IMR-90 (cell line): Measurements from ENCODE around the gene PPM1M. TPM values are rescaled to one million over a fixed set of nuclear protein-coding genes. Genes with fewer than 3 reads are reported as not detected.

Experiments
- ATAC-seq: fragments of 200-7000 bp; cut with Tn5 transposase; 2 replicates; pipeline ENCODE4 v1.9.1; 2020; ENCODE audit warnings: low read depth, mild to moderate bottlenecking, moderate library complexity
- BruUV-seq: library from RNA; stranded (reverse); fragments of 400-500 nt; replicated peaks from 2 replicates; lab custom pipeline; 2021; lab: Mats Ljungman, UMichigan
- CTCF ChIA-PET: fragments of 300-600 bp; formaldehyde crosslinking; extraction: SDS; loops from one replicate; lab custom pipeline; 2021; ENCODE audit warnings: antibody characterized with exemption; lab: Yijun Ruan, JAX
- POLR2A ChIA-PET: fragments of 300-600 bp; sonication (Branson Sonifier 250); formaldehyde crosslinking; loops from one replicate; lab custom pipeline; 2022; ENCODE audit warnings: antibody characterized with exemption; ENCODE audit not compliant: unreplicated experiment; lab: Charles Lee
- DNase-seq: peaks from one replicate; pipeline ENCODE4 v3.0.0; 2013
- H2AFZ ChIP-seq: replicated peaks from 2 replicates; pipeline ENCODE3; 2013; ENCODE audit warnings: low read length, mild to moderate bottlenecking; ENCODE audit not compliant: poor library complexity
- H2AK5ac ChIP-seq: 2 replicates; pipeline ENCODE4 v1.6.1; 2013; ENCODE audit warnings: low read depth, low read length, inconsistent platforms
- H2AK9ac ChIP-seq: replicated peaks from 2 replicates; pipeline ENCODE3; 2013; ENCODE audit warnings: mild to moderate bottlenecking, low read depth, low read length, moderate library complexity; ENCODE audit not compliant: poor library complexity
- H2BK120ac ChIP-seq: 2 replicates; pipeline ENCODE4 v1.6.1; 2013; ENCODE audit warnings: low read depth, low read length, inconsistent platforms
- H2BK15ac ChIP-seq: 3 replicates; pipeline ENCODE4 v1.6.1; 2013; ENCODE audit warnings: low read depth, low read length, inconsistent platforms
- H2BK20ac ChIP-seq: 2 replicates; pipeline ENCODE4 v1.6.1; 2013; ENCODE audit warnings: low read depth, mild to moderate bottlenecking, inconsistent platforms, low read length, moderate library complexity
- H2BK5ac ChIP-seq: 2 replicates; pipeline ENCODE4 v1.6.1; 2013; ENCODE audit warnings: mild to moderate bottlenecking, low read depth, low read length, inconsistent platforms; ENCODE audit not compliant: poor library complexity, severe bottlenecking
- H3K14ac ChIP-seq: replicated peaks from 2 replicates; pipeline ENCODE4 v1.6.1; 2013; ENCODE audit warnings: low read depth, low read length, inconsistent platforms
- H3K18ac ChIP-seq: 2 replicates; pipeline ENCODE4 v1.6.1; 2013; ENCODE audit warnings: low read depth, low read length, control low read depth
- H3K23ac ChIP-seq: 2 replicates; pipeline ENCODE4 v1.6.1; 2013; ENCODE audit warnings: low read depth, low read length, inconsistent platforms
- H3K27ac ChIP-seq: 2 replicates; pipeline ENCODE4 v1.5.1; 2013; ENCODE audit warnings: mild to moderate bottlenecking, control low read depth, low read length; ENCODE audit not compliant: insufficient read depth
- H3K27me3 ChIP-seq: 2 replicates; pipeline ENCODE4 v1.6.1; 2013; ENCODE audit warnings: low read length; ENCODE audit not compliant: control insufficient read depth, insufficient read depth
- H3K36me3 ChIP-seq: 2 replicates; pipeline ENCODE4 v1.6.1; 2013; ENCODE audit warnings: low read length, mixed read lengths; ENCODE audit not compliant: control insufficient read depth, insufficient read depth
- H3K4ac ChIP-seq: 2 replicates; pipeline ENCODE4 v1.6.1; 2013; ENCODE audit warnings: low read depth, low read length, inconsistent platforms
- H3K4me1 ChIP-seq: 2 replicates; pipeline ENCODE4 v1.6.1; 2013; ENCODE audit warnings: low read length, mixed read lengths; ENCODE audit not compliant: control insufficient read depth, insufficient read depth
- H3K4me2 ChIP-seq: 2 replicates; pipeline ENCODE4 v1.6.1; 2013; ENCODE audit warnings: low read depth, mild to moderate bottlenecking, control low read depth, low read length, moderate library complexity
- H3K4me3 ChIP-seq: 2 replicates; pipeline ENCODE4 v1.5.1; 2013; ENCODE audit warnings: low read depth, mild to moderate bottlenecking, control low read depth, low read length, moderate library complexity; ENCODE audit not compliant: insufficient read depth
- H3K56ac ChIP-seq: 2 replicates; pipeline ENCODE4 v1.6.1; 2013; ENCODE audit warnings: low read length, inconsistent platforms; ENCODE audit not compliant: insufficient read depth; ENCODE audit errors: extremely low read depth
- H3K79me1 ChIP-seq, 2 experiments: 2 replicates each; pipeline ENCODE4 v1.6.1; 2013; ENCODE audit warnings: low read length in 2 of 2, inconsistent platforms in 1 of 2, low read depth in 1 of 2
- H3K9ac ChIP-seq: 2 replicates; pipeline ENCODE4 v1.6.1; 2013; ENCODE audit warnings: low read depth, low read length, control low read depth
- H3K9me1 ChIP-seq: 2 replicates; pipeline ENCODE4 v1.6.1; 2013; ENCODE audit warnings: low read length, inconsistent platforms; ENCODE audit not compliant: insufficient read depth
- H3K9me3 ChIP-seq: 2 replicates; pipeline ENCODE4 v1.6.1; 2013; ENCODE audit warnings: low read length; ENCODE audit not compliant: control insufficient read depth, insufficient read depth
- H4K20me1 ChIP-seq: 2 replicates; pipeline ENCODE4 v1.6.1; 2013; ENCODE audit warnings: low read length, inconsistent platforms; ENCODE audit not compliant: insufficient read depth
- H4K5ac ChIP-seq: 2 replicates; pipeline ENCODE4 v1.6.1; 2013; ENCODE audit warnings: mild to moderate bottlenecking, low read depth, low read length, control low read depth
- H4K8ac ChIP-seq, 2 experiments: 2 replicates each; pipeline ENCODE4 v1.6.1; 2013; ENCODE audit warnings: low read depth in 2 of 2, low read length in 2 of 2, control low read depth in 1 of 2, inconsistent platforms in 1 of 2
- H4K91ac ChIP-seq: 2 replicates; pipeline ENCODE4 v1.6.1; 2013; ENCODE audit warnings: low read depth, low read length, inconsistent platforms; ENCODE audit not compliant: insufficient read depth
- CEBPB ChIP-seq: IDR thresholded peaks from 2 replicates; pipeline ENCODE4 v1.6.1; 2012; ENCODE audit warnings: low read depth, low read length, improper control_type of control experiment
- CHD1 ChIP-seq: IDR thresholded peaks from 2 replicates; pipeline ENCODE4 v1.6.1; 2012; ENCODE audit warnings: low read depth, low read length, improper control_type of control experiment
- MAZ ChIP-seq: IDR thresholded peaks from 2 replicates; pipeline ENCODE4 v1.6.1; 2012; ENCODE audit warnings: low read depth, mild to moderate bottlenecking, low read length, improper control_type of control experiment, moderate library complexity, borderline replicate concordance
- MXI1 ChIP-seq: IDR thresholded peaks from 2 replicates; pipeline ENCODE4 v1.6.1; 2012; ENCODE audit warnings: low read depth, mild to moderate bottlenecking, low read length, moderate library complexity, borderline replicate concordance
- NFE2L2 ChIP-seq: fragments of 150-350 bp; IDR thresholded peaks from 2 replicates; pipeline ENCODE4 v1.6.1; 2016; ENCODE audit warnings: low read depth, mild to moderate bottlenecking, low read length
- POLR2A ChIP-seq: IDR thresholded peaks from 2 replicates; pipeline ENCODE4 v1.6.1; 2012; ENCODE audit warnings: mild to moderate bottlenecking, low read depth, low read length
- RAD21 ChIP-seq: IDR thresholded peaks from 2 replicates; pipeline ENCODE4 v1.6.1; 2012; ENCODE audit warnings: low read length, improper control_type of control experiment
- RCOR1 ChIP-seq: IDR thresholded peaks from 2 replicates; pipeline ENCODE4 v1.6.1; 2012; ENCODE audit warnings: mild to moderate bottlenecking, low read length, improper control_type of control experiment; ENCODE audit not compliant: insufficient replicate concordance
- RFX5 ChIP-seq: IDR thresholded peaks from 2 replicates; pipeline ENCODE4 v1.8.0; 2012; ENCODE audit warnings: low read depth, mild to moderate bottlenecking, low read length, moderate library complexity
- SMC3 ChIP-seq: fragments of 150-350 bp; IDR thresholded peaks from 2 replicates; pipeline ENCODE4 v1.6.1; 2016; ENCODE audit warnings: low read depth, mild to moderate bottlenecking, antibody characterized with exemption, low read length, moderate library complexity
- WGBS, 2 experiments: methylation state at CpG; one replicate each; pipeline versions ENCODE4 v1.1.5 to v1.1.7; 2013; ENCODE audit warnings: missing lambda C conversion rate in 2 of 2; ENCODE audit not compliant: insufficient read length in 1 of 2; ENCODE audit errors: extremely low coverage in 2 of 2; 5-methylcytosine and 5-hydroxymethylcytosine counted together
- dilution Hi-C: fragments of 300-500 bp; cut with HindIII; formaldehyde crosslinking; loops from one replicate; pipeline ENCODE4 v1.14.3; 2018; ENCODE audit warnings: low sequenced_read_pairs; ENCODE audit not compliant: unreplicated experiment
- in situ Hi-C: fragments of 300-500 bp; cut with MboI; formaldehyde crosslinking; loops from 3 replicates; pipeline ENCODE4 v1.14.3; 2019; ENCODE audit warnings: low sequenced_read_pairs, inconsistent platforms, mixed read lengths
- intact Hi-C: fragments of 100-400 bp; cut with micrococcal nuclease; formaldehyde crosslinking; loops from 2 replicates; pipeline ENCODE4 v1.10.0; 2022
- polyA plus RNA-seq, 3 experiments: library from polyadenylated mRNA; depleted of rRNA; stranded (reverse); fragments of >200 nt; gene quantifications; 2 replicates each; pipeline ENCODE4 v1.2.3, GENCODE V29; 2012; ENCODE audit warnings: low replicate concordance in 1 of 3
- total RNA-seq: library from RNA; depleted of rRNA; stranded (reverse); fragments of >200 nt; gene quantifications from 2 replicates; pipeline ENCODE4 v1.2.3, GENCODE V29; 2012
- TF ChIP-seq, protein P1 (sequence below): fragments of 150-350 bp; IDR thresholded peaks from 2 replicates; pipeline ENCODE4 v1.6.1; 2017; ENCODE audit warnings: mild to moderate bottlenecking, antibody characterized with exemption, low read length, low read depth
- TF ChIP-seq, protein P2 (sequence below): fragments of 150-350 bp; IDR thresholded peaks from 2 replicates; pipeline ENCODE4 v1.6.1; 2016; ENCODE audit warnings: low read depth, mild to moderate bottlenecking, low read length, moderate library complexity, borderline replicate concordance

PPM1M gene
- total and polyA plus RNA-seq, 2 of the 4 experiments (the other 2 are of a cell fraction): 12.2 to 18.1 TPM

DNA sequence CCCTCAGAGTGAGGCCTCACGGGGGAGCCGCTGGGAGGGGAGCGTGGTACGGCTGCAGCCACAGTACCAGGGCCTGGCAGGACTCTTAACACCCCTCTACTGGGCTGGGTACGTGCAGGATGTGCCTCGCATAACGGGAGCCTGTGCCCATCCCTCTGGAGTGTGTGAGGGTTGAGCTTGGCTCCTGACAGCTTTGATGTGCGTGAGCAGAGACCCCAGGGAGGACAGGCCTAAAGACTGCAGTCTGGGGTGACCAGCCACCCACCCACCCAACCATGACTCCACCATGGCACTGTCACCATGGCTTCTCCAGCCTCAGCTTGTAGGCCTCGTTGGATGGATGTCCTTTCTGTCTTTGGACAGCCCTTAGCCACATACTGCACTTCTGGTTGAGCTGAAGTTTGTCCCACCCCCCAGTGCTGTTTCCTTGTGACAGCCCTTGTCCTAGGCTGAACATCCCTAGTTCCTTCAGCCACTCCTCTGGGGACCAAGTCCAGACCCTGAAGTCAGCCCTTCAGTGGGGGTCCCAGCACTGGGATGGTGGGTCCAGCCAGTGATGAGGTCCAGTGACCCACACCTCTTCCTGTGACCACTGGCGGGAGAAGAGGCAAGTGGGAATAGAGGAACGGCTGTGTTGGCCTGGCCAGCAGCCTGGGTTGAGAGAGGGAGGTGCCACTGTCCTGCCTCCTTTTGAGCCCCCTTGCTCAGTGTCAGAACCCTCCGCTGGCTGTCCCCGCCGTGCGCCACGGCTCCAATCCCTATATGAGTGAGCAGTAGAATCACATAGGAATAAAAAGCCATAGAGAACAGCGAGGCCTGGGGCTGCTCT, 48.1 kb downstream of the PPM1M start:
- Histone ChIP-seq H3K4me2 (no peak overlapping the region), H2BK20ac (no peak overlapping the region), H4K20me1 (no peaks in the 10 kb centered on the region), H3K9ac (no peak overlapping the region), H2AK9ac (peak overlapping the region; percentile 12), H3K4me1 (peaks cover under 1% of the 10 kb centered on the region), H2AFZ (no peak overlapping the region), H3K4ac (no peak overlapping the region), H3K79me1 (peaks cover 6 to 10% of the 10 kb centered on the region in 2 experiments), H3K9me1 (peaks cover 7% of the 10 kb centered on the region), H4K8ac (no peak overlapping the region), H4K91ac (no peak overlapping the region), H3K27me3 (no peaks in the 10 kb centered on the region; the same call in 1 of the 2 replicates), H3K27ac (no peak overlapping the region), H2AK5ac (no peak overlapping the region), H3K36me3 (peaks cover 14% of the 10 kb centered on the region; the same call in 1 of the 2 replicates), H3K56ac (no peak overlapping the region), H2BK120ac (no peak overlapping the region), H2BK15ac (no peak overlapping the region), H3K14ac (no peak overlapping the region), H3K23ac (no peak overlapping the region), H3K4me3 (no peak overlapping the region), H3K18ac (no peak overlapping the region), H3K9me3 (no peaks in the 10 kb centered on the region), H4K5ac (no peak overlapping the region), H2BK5ac (no peak overlapping the region)
- in situ Hi-C loops (loop anchor here (5.0 kb wide), 1 partner anchor 49 kb away; no protein-coding TSS in a partner anchor), dilution Hi-C loops (no loop called here), intact Hi-C loops (loop anchor here (5.0 kb wide), 1 partner anchor 94 kb away; no protein-coding TSS in a partner anchor)
- POLR2A ChIA-PET: no interaction called here
- no TSS peak for BruUV-seq
- ATAC-seq (no peak), DNase-seq (no peak)
- TF ChIP-seq RAD21 (no peak), POLR2A (no peak), RFX5 (no peak), NFE2L2 (no peak), SMC3 (no peak), CEBPB (no peak), MAZ (no peak), MXI1 (no peak), RCOR1 (no peak), CHD1 (no peak)
- TF ChIP-seq, protein P1, sequence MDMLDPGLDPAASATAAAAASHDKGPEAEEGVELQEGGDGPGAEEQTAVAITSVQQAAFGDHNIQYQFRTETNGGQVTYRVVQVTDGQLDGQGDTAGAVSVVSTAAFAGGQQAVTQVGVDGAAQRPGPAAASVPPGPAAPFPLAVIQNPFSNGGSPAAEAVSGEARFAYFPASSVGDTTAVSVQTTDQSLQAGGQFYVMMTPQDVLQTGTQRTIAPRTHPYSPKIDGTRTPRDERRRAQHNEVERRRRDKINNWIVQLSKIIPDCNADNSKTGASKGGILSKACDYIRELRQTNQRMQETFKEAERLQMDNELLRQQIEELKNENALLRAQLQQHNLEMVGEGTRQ: no peak
- TF ChIP-seq, protein P2, sequence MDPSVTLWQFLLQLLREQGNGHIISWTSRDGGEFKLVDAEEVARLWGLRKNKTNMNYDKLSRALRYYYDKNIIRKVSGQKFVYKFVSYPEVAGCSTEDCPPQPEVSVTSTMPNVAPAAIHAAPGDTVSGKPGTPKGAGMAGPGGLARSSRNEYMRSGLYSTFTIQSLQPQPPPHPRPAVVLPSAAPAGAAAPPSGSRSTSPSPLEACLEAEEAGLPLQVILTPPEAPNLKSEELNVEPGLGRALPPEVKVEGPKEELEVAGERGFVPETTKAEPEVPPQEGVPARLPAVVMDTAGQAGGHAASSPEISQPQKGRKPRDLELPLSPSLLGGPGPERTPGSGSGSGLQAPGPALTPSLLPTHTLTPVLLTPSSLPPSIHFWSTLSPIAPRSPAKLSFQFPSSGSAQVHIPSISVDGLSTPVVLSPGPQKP: no peak
- 75% methylated on average over 2 of the region's 17 CpGs; no CpG with 5 or more reads in 1 of the 2 experiments for WGBS, 2 experiments
- CTCF ChIA-PET: no interaction called here
